ENCODE results near the gene PLEKHA5.

Gene PLEKHA5

DNA sequence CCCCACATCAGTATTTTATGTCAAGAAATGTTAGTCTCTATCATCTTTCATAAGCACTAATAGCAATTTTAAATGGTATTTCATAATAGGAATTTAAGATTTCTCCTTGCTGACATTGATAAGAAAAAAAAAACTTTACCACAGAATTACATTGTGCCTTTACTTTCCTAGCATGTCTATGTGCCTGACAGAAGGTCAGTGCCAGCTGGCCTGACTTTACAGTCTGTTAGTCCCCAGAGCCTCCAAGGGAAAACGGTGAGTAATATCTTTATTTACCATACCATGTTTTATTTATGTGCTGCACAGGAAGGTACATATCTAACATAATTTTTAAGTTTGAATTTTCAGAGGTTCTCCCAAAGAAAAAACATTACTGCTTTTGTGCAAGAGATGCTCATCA is 157.8 kb downstream of the PLEKHA5 start:
- H3K9me3 ChIP-seq (ENCODE audit: control insufficient read depth, low read length) = no peaks in the 10 kb centered on the region
- 100% methylated on average over 1 of the region's 1 CpG; no CpG with 5 or more reads in 1 of the 2 experiments for WGBS, 2 experiments
- H3K27ac ChIP-seq (ENCODE audit: insufficient read depth, low read depth, low read length, poor library complexity, severe bottlenecking) = no peak overlapping the region
- no peaks in the 10 kb centered on the region for H3K36me3 ChIP-seq (ENCODE audit: control insufficient read depth, insufficient read depth, low read length)
- H3K27me3 ChIP-seq (ENCODE audit: control insufficient read depth, insufficient read depth, low read length, poor library complexity, severe bottlenecking) = no peaks in the 10 kb centered on the region
- no peak overlapping the region for H3K4me3 ChIP-seq (ENCODE audit: insufficient read depth, low read depth, low read length)
- no peaks in the 10 kb centered on the region for H3K4me1 ChIP-seq (ENCODE audit: control insufficient read depth, insufficient read depth, low read length)

DNA sequence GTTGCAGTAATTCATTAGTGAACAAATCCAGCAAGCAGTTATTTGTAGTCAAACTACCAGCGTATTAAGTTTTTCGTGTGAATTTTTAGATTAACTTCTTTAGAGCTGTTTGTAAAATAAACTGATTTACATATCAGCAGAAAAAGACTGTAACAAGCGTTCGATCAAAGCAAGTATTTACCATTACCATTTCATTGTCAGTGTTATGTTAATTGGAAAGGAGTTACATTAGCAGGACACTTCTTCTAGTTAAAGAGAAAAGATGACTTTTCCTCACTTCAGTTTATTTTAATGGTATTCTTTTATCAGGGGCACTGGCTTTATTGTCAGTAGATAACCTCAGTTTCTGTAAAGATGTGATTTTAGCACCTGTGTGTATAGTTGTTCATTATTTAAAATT is 158.6 kb downstream of the PLEKHA5 start:
- H3K36me3 ChIP-seq (ENCODE audit: control insufficient read depth, insufficient read depth, low read length) = no peaks in the 10 kb centered on the region
- H3K27ac ChIP-seq (ENCODE audit: insufficient read depth, low read depth, low read length, poor library complexity, severe bottlenecking) = no peak overlapping the region
- no peaks in the 10 kb centered on the region for H3K27me3 ChIP-seq (ENCODE audit: control insufficient read depth, insufficient read depth, low read length, poor library complexity, severe bottlenecking)
- no peaks in the 10 kb centered on the region for H3K9me3 ChIP-seq (ENCODE audit: control insufficient read depth, low read length)
- no peak overlapping the region for H3K4me3 ChIP-seq (ENCODE audit: insufficient read depth, low read depth, low read length)
- WGBS, 2 experiments = 87% methylated on average over 4 of the region's 4 CpGs; no CpG with 5 or more reads in 1 of the 2 experiments
- H3K4me1 ChIP-seq (ENCODE audit: control insufficient read depth, insufficient read depth, low read length) = no peaks in the 10 kb centered on the region

DNA sequence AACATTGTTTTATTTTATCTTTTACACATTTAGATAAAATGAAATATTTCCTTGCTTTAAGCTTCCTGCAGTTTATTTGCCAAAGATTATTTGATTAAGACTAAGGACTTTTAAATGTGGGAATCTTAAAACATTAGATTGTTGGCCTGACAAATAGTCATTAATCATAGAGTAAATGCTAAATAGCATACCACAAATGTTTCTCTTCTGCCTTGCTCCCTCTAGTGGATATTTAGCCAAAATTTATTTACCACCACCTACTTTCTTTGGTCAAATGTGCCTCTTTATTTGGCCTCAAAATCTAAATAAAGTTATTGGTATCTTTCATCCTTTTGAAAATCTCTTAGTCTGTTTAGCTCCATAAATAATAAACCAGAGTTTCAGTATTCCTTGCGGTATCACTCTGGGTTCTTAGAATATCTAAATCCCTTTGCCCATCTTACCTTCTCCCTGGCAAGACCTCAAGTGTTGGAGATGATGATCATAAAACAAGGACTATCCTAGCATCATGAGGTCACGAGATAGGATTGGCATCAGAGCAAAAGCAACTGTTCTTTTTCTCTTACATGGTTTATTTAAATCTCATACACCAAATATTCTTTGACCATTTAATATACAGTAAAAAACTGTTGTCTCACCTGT is 159.2 kb downstream of the PLEKHA5 start:
- Histone ChIP-seq H3K9me3 (ENCODE audit: control insufficient read depth, low read length) (no peaks in the 10 kb centered on the region), H3K27me3 (ENCODE audit: control insufficient read depth, insufficient read depth, low read length, poor library complexity, severe bottlenecking) (no peaks in the 10 kb centered on the region), H3K27ac (ENCODE audit: insufficient read depth, low read depth, low read length, poor library complexity, severe bottlenecking) (no peak overlapping the region), H3K4me3 (ENCODE audit: insufficient read depth, low read depth, low read length) (no peak overlapping the region), H3K36me3 (ENCODE audit: control insufficient read depth, insufficient read depth, low read length) (no peaks in the 10 kb centered on the region), H3K4me1 (ENCODE audit: control insufficient read depth, insufficient read depth, low read length) (no peaks in the 10 kb centered on the region)
- WGBS, 2 experiments = 80 to 82% methylated on average over 2 of the region's 2 CpGs

DNA sequence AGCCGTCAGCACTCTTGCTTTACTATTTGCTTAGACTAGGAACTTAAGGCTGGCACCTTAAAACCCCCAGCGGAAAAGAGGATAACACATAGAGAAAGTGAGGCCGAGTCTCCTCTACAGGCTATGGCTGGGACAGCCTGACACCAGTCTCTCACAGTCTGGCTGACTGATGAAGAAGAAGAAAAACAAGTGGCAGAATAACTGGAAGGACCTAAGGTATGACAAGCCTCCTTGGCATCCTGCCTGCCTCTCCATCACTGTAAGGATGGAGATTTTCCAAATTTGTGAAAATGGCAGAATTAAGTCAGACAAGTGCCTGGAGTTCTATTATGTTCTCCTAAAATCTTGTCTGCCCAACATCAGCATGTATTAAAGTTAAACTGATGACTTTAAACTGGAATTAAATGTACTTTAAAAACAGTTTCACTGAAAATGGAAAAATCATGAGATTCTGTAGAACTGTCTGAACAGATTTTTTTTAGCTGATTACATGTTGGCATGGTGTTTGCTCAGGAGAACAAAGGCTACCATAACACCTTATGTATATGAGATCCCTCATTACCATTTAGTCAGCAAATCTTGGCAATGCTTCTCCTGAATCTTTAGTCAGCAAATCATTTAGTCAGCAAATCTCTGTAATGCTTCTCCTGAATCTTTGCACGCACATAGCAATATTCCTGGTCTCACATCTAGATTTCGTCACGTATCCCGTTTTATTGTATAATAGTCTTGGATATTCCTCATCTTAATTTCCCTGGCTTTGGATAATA is 169.5 kb downstream of the PLEKHA5 start:
- Histone ChIP-seq H3K27ac (ENCODE audit: insufficient read depth, low read depth, low read length, poor library complexity, severe bottlenecking) (no peak overlapping the region), H3K4me1 (ENCODE audit: control insufficient read depth, insufficient read depth, low read length) (no peaks in the 10 kb centered on the region), H3K4me3 (ENCODE audit: insufficient read depth, low read depth, low read length) (no peak overlapping the region), H3K27me3 (ENCODE audit: control insufficient read depth, insufficient read depth, low read length, poor library complexity, severe bottlenecking) (no peaks in the 10 kb centered on the region), H3K9me3 (ENCODE audit: control insufficient read depth, low read length) (no peaks in the 10 kb centered on the region), H3K36me3 (ENCODE audit: control insufficient read depth, insufficient read depth, low read length) (no peaks in the 10 kb centered on the region)
- 97 to 98% methylated on average over 7 of the region's 7 CpGs for WGBS, 2 experiments

DNA sequence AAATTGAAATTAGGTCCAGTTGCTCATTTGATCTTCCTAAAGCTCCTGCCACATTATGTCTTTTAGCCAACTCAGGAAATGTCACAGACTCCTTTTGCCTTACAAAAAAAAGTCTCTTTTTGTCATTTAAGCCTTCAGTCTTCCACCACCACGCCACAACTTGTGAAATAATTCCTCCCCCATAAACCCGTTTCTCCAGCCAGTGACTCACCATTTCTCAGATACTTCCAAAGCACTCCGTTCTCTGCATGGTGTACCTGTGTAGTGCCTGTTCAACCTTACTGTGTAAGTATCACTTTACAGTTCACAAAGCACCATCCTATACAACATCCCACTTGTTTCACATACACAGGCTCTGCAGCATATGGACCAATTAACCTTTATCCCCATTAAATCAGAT is 170.2 kb downstream of the PLEKHA5 start:
- 92 to 93% methylated on average over 3 of the region's 3 CpGs for WGBS, 2 experiments
- no peak overlapping the region for H3K4me3 ChIP-seq (ENCODE audit: insufficient read depth, low read depth, low read length)
- H3K9me3 ChIP-seq (ENCODE audit: control insufficient read depth, low read length) = no peaks in the 10 kb centered on the region
- H3K27ac ChIP-seq (ENCODE audit: insufficient read depth, low read depth, low read length, poor library complexity, severe bottlenecking) = no peak overlapping the region
- H3K4me1 ChIP-seq (ENCODE audit: control insufficient read depth, insufficient read depth, low read length) = no peaks in the 10 kb centered on the region
- no peaks in the 10 kb centered on the region for H3K27me3 ChIP-seq (ENCODE audit: control insufficient read depth, insufficient read depth, low read length, poor library complexity, severe bottlenecking)
- no peaks in the 10 kb centered on the region for H3K36me3 ChIP-seq (ENCODE audit: control insufficient read depth, insufficient read depth, low read length)

DNA sequence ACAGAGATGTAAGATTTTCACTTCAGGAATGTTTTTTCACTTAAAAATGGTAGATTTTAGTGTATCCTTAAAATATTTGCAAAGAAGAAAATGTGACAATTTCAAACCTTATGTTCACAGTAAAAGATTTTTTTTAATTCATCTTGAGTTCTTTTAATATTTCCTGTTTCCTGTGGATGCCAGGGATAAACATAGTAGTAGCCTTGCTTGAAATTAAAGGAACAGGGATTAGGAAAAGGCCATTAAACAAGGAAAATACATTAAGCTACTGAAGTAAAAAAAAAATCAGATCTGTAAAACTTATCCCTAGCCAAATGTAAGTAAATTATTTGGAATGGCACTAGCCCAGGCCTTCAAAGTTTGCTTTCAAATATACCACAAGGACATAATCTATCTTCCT is 171.7 kb downstream of the PLEKHA5 start:
- Histone ChIP-seq H3K4me3 (ENCODE audit: insufficient read depth, low read depth, low read length) (no peak overlapping the region), H3K27ac (ENCODE audit: insufficient read depth, low read depth, low read length, poor library complexity, severe bottlenecking) (no peak overlapping the region), H3K27me3 (ENCODE audit: control insufficient read depth, insufficient read depth, low read length, poor library complexity, severe bottlenecking) (no peaks in the 10 kb centered on the region), H3K36me3 (ENCODE audit: control insufficient read depth, insufficient read depth, low read length) (peaks cover 5% of the 10 kb centered on the region), H3K4me1 (ENCODE audit: control insufficient read depth, insufficient read depth, low read length) (no peaks in the 10 kb centered on the region), H3K9me3 (ENCODE audit: control insufficient read depth, low read length) (no peaks in the 10 kb centered on the region)

DNA sequence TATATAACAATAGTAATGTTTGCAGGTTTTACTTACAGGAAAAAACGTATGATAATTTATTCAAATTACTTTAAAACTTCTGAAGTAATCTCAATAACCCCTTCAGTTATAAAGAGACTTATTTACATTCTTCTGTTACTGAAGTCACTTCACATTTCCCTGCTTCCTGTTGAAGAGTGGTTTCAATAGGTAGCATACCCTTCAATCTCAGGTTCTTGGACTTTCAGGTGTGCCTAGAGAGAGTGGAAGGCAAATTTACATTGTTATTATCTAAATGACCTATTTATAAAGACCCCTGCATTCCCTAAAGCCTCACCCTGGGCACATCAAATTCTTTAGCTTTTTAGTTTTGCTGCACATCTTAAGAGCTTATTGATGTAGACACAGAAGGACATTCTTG is 172.2 kb downstream of the PLEKHA5 start:
- H3K4me3 ChIP-seq (ENCODE audit: insufficient read depth, low read depth, low read length) = no peak overlapping the region
- WGBS, 2 experiments = 100% methylated on average over 1 of the region's 1 CpG; no CpG with 5 or more reads in 1 of the 2 experiments

DNA sequence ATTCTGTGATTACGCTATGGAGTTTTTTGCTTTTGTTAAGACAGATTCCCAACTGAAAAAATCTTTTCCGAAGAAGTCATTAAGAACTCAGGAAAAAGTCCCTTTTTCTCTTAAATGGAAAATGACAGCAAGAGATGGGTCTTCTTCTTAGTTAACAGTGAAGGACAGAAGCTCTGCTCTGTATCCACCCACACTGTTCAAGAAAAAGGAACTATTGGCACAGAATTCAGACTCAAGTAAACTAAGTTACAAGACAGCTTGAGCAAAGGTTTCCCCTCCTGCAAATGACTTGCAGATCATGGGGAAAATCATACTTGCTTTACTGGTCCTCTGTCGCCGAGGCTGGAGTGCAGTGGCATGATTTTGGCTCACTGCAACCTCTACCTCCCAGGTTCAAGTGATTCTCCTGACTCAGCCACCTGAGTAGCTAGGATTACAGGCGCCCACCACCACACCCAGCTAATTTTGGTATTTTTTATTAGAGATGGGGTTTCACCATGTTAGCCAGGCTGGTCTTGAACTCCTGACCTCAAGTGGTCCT is 172.6 kb downstream of the PLEKHA5 start:
- Histone ChIP-seq H3K9me3 (ENCODE audit: control insufficient read depth, low read length) (no peaks in the 10 kb centered on the region), H3K4me3 (ENCODE audit: insufficient read depth, low read depth, low read length) (no peak overlapping the region), H3K4me1 (ENCODE audit: control insufficient read depth, insufficient read depth, low read length) (no peaks in the 10 kb centered on the region), H3K27me3 (ENCODE audit: control insufficient read depth, insufficient read depth, low read length, poor library complexity, severe bottlenecking) (no peaks in the 10 kb centered on the region), H3K27ac (ENCODE audit: insufficient read depth, low read depth, low read length, poor library complexity, severe bottlenecking) (no peak overlapping the region), H3K36me3 (ENCODE audit: control insufficient read depth, insufficient read depth, low read length) (peaks cover 5% of the 10 kb centered on the region)
- 92 to 93% methylated on average over 5 of the region's 5 CpGs for WGBS, 2 experiments

More for the DNA sequence above, 172.2 kb downstream of the PLEKHA5 start:
- Histone ChIP-seq H3K27ac (ENCODE audit: insufficient read depth, low read depth, low read length, poor library complexity, severe bottlenecking) (no peak overlapping the region), H3K9me3 (ENCODE audit: control insufficient read depth, low read length) (no peaks in the 10 kb centered on the region), H3K36me3 (ENCODE audit: control insufficient read depth, insufficient read depth, low read length) (peaks cover 5% of the 10 kb centered on the region), H3K27me3 (ENCODE audit: control insufficient read depth, insufficient read depth, low read length, poor library complexity, severe bottlenecking) (no peaks in the 10 kb centered on the region), H3K4me1 (ENCODE audit: control insufficient read depth, insufficient read depth, low read length) (no peaks in the 10 kb centered on the region)

DNA sequence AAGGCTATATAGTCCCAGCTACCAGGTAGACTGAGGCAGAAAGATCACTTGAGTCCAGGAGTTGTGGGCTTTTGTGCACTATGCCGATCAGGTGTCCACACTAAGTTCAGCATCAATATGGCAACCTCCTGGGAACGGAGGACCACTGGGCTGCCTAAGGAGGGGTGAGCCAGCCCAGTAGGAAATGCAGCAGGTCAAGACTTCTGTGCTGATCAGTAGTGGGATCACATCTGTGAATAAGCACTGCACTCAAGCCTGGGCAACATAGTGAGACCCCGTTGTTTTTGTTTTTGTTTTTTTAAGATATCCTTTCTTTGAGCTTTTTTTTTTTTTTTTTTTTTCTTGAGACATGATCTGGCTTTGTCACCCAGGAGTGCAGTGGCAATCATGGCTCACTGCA is 174.0 kb downstream of the PLEKHA5 start:
- no peaks in the 10 kb centered on the region for H3K9me3 ChIP-seq (ENCODE audit: control insufficient read depth, low read length)
- H3K4me3 ChIP-seq (ENCODE audit: insufficient read depth, low read depth, low read length) = no peak overlapping the region
- H3K36me3 ChIP-seq (ENCODE audit: control insufficient read depth, insufficient read depth, low read length) = peaks cover 5% of the 10 kb centered on the region
- no peaks in the 10 kb centered on the region for H3K4me1 ChIP-seq (ENCODE audit: control insufficient read depth, insufficient read depth, low read length)
- H3K27ac ChIP-seq (ENCODE audit: insufficient read depth, low read depth, low read length, poor library complexity, severe bottlenecking) = no peak overlapping the region
- 87 to 94% methylated on average over 3 of the region's 3 CpGs for WGBS, 2 experiments
- H3K27me3 ChIP-seq (ENCODE audit: control insufficient read depth, insufficient read depth, low read length, poor library complexity, severe bottlenecking) = no peaks in the 10 kb centered on the region

DNA sequence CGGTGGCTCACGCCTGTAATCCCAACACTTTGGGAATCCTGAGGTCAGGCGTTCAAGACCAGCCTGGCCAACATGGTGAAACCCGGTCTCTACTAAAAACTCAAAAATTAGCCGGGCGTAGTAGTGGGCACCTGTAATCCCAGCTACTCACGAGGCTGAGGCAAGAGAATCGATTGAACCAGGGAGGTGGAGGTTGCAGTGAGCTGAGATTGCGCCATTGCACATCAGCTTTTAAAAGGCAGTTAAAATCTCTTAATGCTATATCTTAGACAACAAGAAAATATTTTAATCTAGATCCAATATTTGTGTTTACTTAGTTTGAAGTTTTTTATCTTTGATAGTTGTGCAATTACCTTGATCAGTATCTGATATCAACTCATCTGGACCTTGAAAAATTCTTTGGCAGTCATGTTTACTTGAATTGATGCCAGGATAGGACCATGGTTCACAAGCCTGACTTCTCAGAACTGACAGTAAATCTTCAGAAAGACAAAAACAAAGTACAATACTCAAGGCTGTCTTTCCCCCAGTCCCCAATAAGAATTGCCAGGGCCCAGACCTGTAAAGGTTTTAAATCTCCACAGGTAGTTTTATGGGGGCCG is 174.7 kb downstream of the PLEKHA5 start:
- H3K4me1 ChIP-seq (ENCODE audit: control insufficient read depth, insufficient read depth, low read length) = no peaks in the 10 kb centered on the region
- H3K27me3 ChIP-seq (ENCODE audit: control insufficient read depth, insufficient read depth, low read length, poor library complexity, severe bottlenecking) = no peaks in the 10 kb centered on the region
- no peak overlapping the region for H3K27ac ChIP-seq (ENCODE audit: insufficient read depth, low read depth, low read length, poor library complexity, severe bottlenecking)
- H3K4me3 ChIP-seq (ENCODE audit: insufficient read depth, low read depth, low read length) = no peak overlapping the region
- H3K36me3 ChIP-seq (ENCODE audit: control insufficient read depth, insufficient read depth, low read length) = peaks cover 5% of the 10 kb centered on the region
- 89 to 95% methylated on average over 9 to 10 of the region's 10 CpGs for WGBS, 2 experiments
- H3K9me3 ChIP-seq (ENCODE audit: control insufficient read depth, low read length) = no peaks in the 10 kb centered on the region

Measured in ectodermal cell (in vitro differentiated cells).